HL-60 (cell line): ENCODE data around the gene GRHL3.
A peak's percentile ranks its signal among the peaks of the same experiment; 100 is the strongest.

Experiments
- DNase-seq, 2 experiments: peaks; one replicate each; pipeline ENCODE4 v3.0.0-alpha.2; 2010 to 2020; ENCODE audit warnings: low read depth in 1 of 2, low spot score in 1 of 2
- H3K27ac ChIP-seq: fragments of 250-450 bp; sonication (Bioruptor Pico); replicated peaks from 2 replicates; pipeline ENCODE4 v1.5.1; 2020; ENCODE audit warnings: mild to moderate bottlenecking, moderate library complexity
- H3K27me3 ChIP-seq: fragments of 250-450 bp; sonication (Bioruptor Pico); 2 replicates; pipeline ENCODE4 v1.5.1; 2021; ENCODE audit warnings: mild to moderate bottlenecking, moderate library complexity; ENCODE audit not compliant: insufficient read depth, poor library complexity, severe bottlenecking
- H3K4me3 ChIP-seq: replicated peaks from 2 replicates; pipeline ENCODE4 v1.5.1; 2011; ENCODE audit warnings: mild to moderate bottlenecking, control low read depth, low read length; ENCODE audit not compliant: insufficient read depth
- CTCF ChIP-seq: IDR thresholded peaks from one replicate; pipeline ENCODE4 v1.5.1; 2011; ENCODE audit warnings: low read length, control low read depth, inconsistent platforms; ENCODE audit not compliant: insufficient read depth
- GABPA ChIP-seq: IDR thresholded peaks from 2 replicates; pipeline ENCODE4 v1.6.1; 2012; ENCODE audit warnings: low read depth
- POLR2AphosphoS5 ChIP-seq: IDR thresholded peaks from 2 replicates; pipeline ENCODE4 v1.6.1; 2012; ENCODE audit warnings: low read depth
- REST ChIP-seq: IDR thresholded peaks from 2 replicates; pipeline ENCODE4 v1.6.1; 2012; ENCODE audit warnings: low read depth; ENCODE audit not compliant: insufficient replicate concordance
- SPI1 ChIP-seq: IDR thresholded peaks from 2 replicates; pipeline ENCODE4 v1.6.1; 2012; ENCODE audit warnings: low read depth, mild to moderate bottlenecking, borderline replicate concordance

The GRHL3 gene

GRCh38 chr1:24311741-24312140, 7.4 kb upstream of the GRHL3 start:
- no peaks in the 10 kb centered on the region for H3K27me3 ChIP-seq
- H3K4me3 ChIP-seq, result no peak overlapping the region
- TF ChIP-seq POLR2AphosphoS5 (no peak), CTCF (no peak), REST (no peak), GABPA (no peak)
- no peak overlapping the region for H3K27ac ChIP-seq
- no peak for DNase-seq

- Histone ChIP-seq H3K27ac (no peak overlapping the region), H3K27me3 (no peaks in the 10 kb centered on the region), H3K4me3 (no peak overlapping the region)
- DNase-seq, result no peak
- TF ChIP-seq REST (no peak), POLR2AphosphoS5 (no peak), GABPA (no peak), CTCF (no peak), SPI1 (no peak)
Observed at GRCh38 chr1:24315391-24315790, 3.8 kb upstream of the GRHL3 start.

GRCh38 chr1:24316645-24317044, 2.5 kb upstream of the GRHL3 start:
- Histone ChIP-seq H3K27me3 (peaks cover 5% of the 10 kb centered on the region), H3K4me3 (no peak overlapping the region), H3K27ac (no peak overlapping the region)
- no peak for TF ChIP-seq CTCF
- TF ChIP-seq SPI1, result 0 out of 2 replicates have a peak, but pooled peaks have one; percentile 9
- DNase-seq, result peak; percentile 7 to 30

- TF ChIP-seq REST (no peak), POLR2AphosphoS5 (no peak), SPI1 (no peak), CTCF (no peak), GABPA (no peak)
- Histone ChIP-seq H3K27ac (no peak overlapping the region), H3K27me3 (peaks cover 5% of the 10 kb centered on the region), H3K4me3 (no peak overlapping the region)
- DNase-seq, result no peak
Observed at GRCh38 chr1:24317081-24317480, 2.1 kb upstream of the GRHL3 start.
